ENCODE results near the gene MEF2D. TPM values are rescaled to one million over a fixed set of nuclear protein-coding genes. Genes with fewer than 3 reads are reported as not detected.
A peak's percentile ranks its signal among the peaks of the same experiment; 100 is the strongest.

The MEF2D gene
- total and polyA plus RNA-seq, 8 donors, result 7.7 to 136 (median 18.8) TPM

DNA sequence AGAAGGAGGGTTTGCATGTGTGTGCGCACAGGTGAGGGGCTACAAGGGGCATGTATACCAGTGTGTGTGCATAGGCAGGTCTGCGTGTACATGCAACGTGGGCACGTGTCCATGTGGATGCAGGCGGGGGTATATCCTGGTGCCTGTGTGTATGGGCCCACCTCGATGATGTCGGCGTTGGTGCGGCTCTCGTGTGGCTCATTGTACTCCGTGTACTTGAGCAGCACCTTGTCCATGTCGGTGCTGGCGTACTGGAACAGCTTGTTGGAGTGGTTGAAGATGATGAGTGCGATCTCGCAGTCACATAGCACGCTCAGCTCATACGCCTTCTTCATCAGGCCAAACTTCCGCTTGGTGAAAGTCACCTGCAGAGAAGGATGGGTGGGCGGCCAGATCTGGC lies 18.3 kb downstream of the MEF2D start:
- TF ChIP-seq POLR2AphosphoS5 (IDR thresholded peaks at IDR 0.05), result no peak
- TF ChIP-seq, protein P1, sequence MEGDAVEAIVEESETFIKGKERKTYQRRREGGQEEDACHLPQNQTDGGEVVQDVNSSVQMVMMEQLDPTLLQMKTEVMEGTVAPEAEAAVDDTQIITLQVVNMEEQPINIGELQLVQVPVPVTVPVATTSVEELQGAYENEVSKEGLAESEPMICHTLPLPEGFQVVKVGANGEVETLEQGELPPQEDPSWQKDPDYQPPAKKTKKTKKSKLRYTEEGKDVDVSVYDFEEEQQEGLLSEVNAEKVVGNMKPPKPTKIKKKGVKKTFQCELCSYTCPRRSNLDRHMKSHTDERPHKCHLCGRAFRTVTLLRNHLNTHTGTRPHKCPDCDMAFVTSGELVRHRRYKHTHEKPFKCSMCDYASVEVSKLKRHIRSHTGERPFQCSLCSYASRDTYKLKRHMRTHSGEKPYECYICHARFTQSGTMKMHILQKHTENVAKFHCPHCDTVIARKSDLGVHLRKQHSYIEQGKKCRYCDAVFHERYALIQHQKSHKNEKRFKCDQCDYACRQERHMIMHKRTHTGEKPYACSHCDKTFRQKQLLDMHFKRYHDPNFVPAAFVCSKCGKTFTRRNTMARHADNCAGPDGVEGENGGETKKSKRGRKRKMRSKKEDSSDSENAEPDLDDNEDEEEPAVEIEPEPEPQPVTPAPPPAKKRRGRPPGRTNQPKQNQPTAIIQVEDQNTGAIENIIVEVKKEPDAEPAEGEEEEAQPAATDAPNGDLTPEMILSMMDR (IDR thresholded peaks at IDR 0.05), result no peak
- no peak for TF ChIP-seq EP300 (IDR thresholded peaks at IDR 0.05)
- TF ChIP-seq POLR2A (IDR thresholded peaks at IDR 0.05), result no peak
- Histone ChIP-seq H3K27ac (peak overlapping the region in 1 of 5 donors; percentile 60), H3K36me3 (peaks cover 54 to 66% (median 64%) of the 10 kb centered on the region in 4 donors), H3K9me3 (no peaks in the 10 kb centered on the region), H3K4me1 (peaks cover 29 to 98% (median 70%) of the 10 kb centered on the region in 4 donors), H3K4me3 (no peak overlapping the region), H3K27me3 (no peaks in the 10 kb centered on the region)
- no peak for DNase-seq
- intact Hi-C loops (cut with DNase I; ENCODE audit: low total_unique reads), result no loop called here
- WGBS, 5 donors, result 87 to 96% (median 92%) methylated on average over 19 of the region's 19 CpGs

DNA sequence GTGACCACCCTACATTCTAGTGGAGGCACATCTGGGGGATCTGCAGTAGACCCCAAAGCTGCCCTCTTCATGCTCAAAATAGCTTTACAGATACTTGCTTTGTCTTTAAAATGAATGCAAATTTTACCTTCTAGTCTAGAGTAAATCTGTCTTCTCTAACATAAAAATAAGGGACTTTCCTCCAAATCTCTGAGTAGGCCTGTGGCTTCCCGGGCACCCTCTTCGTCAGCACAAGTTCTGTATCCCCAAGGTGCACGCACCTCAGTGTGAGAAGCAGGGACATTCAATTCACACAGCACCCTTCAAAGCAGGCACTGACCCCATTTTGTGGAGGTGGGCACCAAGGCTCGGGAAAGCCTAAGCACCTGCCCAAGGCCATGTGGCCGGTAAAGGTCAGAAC lies 19.0 kb downstream of the MEF2D start:
- WGBS, 5 donors, result 78 to 88% (median 80%) methylated on average over 5 of the region's 5 CpGs

DNA sequence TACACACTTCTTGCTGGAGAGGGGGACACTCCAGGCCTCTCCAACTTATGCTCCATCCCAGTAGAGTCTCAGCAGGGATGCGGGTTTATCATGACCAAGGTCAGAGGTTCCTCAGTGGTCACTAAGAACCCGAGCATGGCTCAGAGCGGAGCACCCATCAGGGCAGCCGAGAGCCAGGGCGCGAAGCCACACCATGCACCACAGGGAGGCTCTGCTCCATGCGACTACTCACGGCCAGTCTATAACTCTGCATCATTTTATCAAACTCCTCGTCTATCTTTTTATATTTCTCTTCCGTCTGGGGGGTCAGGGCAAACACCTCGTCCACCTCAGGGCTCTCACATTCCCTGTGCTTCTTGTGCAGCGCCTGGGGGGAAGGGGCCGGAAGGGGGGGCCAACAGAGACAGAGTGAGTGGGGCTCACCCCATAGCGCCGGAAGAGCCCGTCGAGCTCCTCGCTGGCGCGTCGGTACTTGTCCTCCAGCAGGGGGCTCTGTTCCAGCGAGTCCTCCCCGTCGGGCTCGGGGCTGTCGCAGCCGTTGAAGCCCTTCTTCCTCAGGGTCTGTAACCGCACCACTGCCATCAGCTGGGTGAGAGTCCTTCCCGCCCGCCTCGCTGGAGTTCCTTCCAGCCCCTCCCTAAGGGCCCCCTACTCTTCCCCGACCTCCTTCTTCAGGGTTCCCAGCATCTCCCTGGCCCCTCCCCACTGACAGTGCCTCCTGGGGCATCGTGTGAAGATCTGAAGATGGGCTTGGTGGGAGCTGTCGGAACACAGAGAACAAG lies 20.0 kb downstream of the MEF2D start:
- DNase-seq, result peak; percentile 71 to 85
- no peaks in the 10 kb centered on the region for H3K27me3 ChIP-seq
- H3K27ac ChIP-seq, result peak overlapping the region; percentile 22 to 97 (median 85)
- H3K9me3 ChIP-seq, result no peaks in the 10 kb centered on the region
- H3K4me1 ChIP-seq, result peaks cover 45 to 99% (median 74%) of the 10 kb centered on the region in 4 donors
- 45 to 57% (median 50%) methylated on average over 30 to 34 of the region's 34 CpGs for WGBS, 5 donors
- peaks cover 67 to 82% (median 80%) of the 10 kb centered on the region in 4 donors for H3K36me3 ChIP-seq
- no peak overlapping the region for H3K4me3 ChIP-seq
- TF ChIP-seq, protein P1 (IDR thresholded peaks at IDR 0.05), result peak in 5 of 7 experiments; percentile 27 to 71 (median 47)
- no peak for TF ChIP-seq EP300 (IDR thresholded peaks at IDR 0.05)
- intact Hi-C loops (cut with DNase I; ENCODE audit: low total_unique reads), result no loop called here

More for the DNA sequence above, 19.0 kb downstream of the MEF2D start:
- H3K36me3 ChIP-seq, result peaks cover 60 to 73% (median 71%) of the 10 kb centered on the region in 4 donors
- H3K9me3 ChIP-seq, result no peaks in the 10 kb centered on the region
- TF ChIP-seq POLR2A (IDR thresholded peaks at IDR 0.05) (no peak), EP300 (IDR thresholded peaks at IDR 0.05) (no peak), POLR2AphosphoS5 (IDR thresholded peaks at IDR 0.05) (no peak)
- TF ChIP-seq, protein P1 (IDR thresholded peaks at IDR 0.05), result no peak
- H3K27me3 ChIP-seq, result no peaks in the 10 kb centered on the region
- no peak overlapping the region for H3K4me3 ChIP-seq
- peak overlapping the region in 3 of 5 donors; percentile 14 to 97 (median 87) for H3K27ac ChIP-seq
- H3K4me1 ChIP-seq, result peaks cover 36 to 98% (median 72%) of the 10 kb centered on the region in 4 donors
- intact Hi-C loops (cut with DNase I; ENCODE audit: low total_unique reads), result no loop called here
- no peak for DNase-seq

DNA sequence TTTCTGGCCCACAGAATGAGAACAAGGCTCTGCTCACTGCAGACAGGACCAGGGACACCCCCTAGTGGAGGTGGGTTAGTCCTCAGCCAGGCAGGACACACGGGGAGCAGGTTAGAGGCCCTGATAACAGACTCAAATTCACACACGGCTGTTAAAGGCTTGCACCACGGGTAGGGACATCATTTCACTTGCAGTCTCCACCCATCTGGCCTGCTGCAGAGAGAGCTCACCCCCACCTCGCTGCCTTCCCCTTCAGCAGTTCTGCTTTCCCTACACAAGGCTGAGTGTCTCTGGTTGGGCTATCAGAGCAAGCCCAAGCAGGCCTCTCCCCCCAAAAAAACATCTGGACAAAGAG lies 20.6 kb downstream of the MEF2D start:
- DNase-seq, result no peak
- intact Hi-C loops (cut with DNase I; ENCODE audit: low total_unique reads), result no loop called here
- H3K4me1 ChIP-seq, result peaks cover 50 to 99% (median 74%) of the 10 kb centered on the region in 4 donors
- no peaks in the 10 kb centered on the region for H3K9me3 ChIP-seq
- peaks cover 73 to 88% (median 87%) of the 10 kb centered on the region in 4 donors for H3K36me3 ChIP-seq
- WGBS, 5 donors, result 30 to 41% (median 34%) methylated on average over 4 of the region's 4 CpGs
- no peak for TF ChIP-seq POLR2AphosphoS5 (IDR thresholded peaks at IDR 0.05)
- no peak for TF ChIP-seq EP300 (IDR thresholded peaks at IDR 0.05)
- TF ChIP-seq POLR2A (IDR thresholded peaks at IDR 0.05), result no peak
- TF ChIP-seq, protein P1 (IDR thresholded peaks at IDR 0.05), result peak in 2 of 7 experiments; percentile 29 to 42
- H3K4me3 ChIP-seq, result no peak overlapping the region
- H3K27me3 ChIP-seq, result no peaks in the 10 kb centered on the region
- peak overlapping the region in 4 of 5 donors; percentile 33 to 97 (median 86) for H3K27ac ChIP-seq

All from stomach (tissue), 9 donors.